NT2/D1 (cell line): ENCODE results near the gene CLMP.

ENCODE experiments used
- YY1 ChIP-seq: IDR thresholded peaks from 2 replicates; pipeline ENCODE4 v1.6.1; 2011; ENCODE audit not compliant: insufficient read length, insufficient read depth
- ZNF274 ChIP-seq: IDR thresholded peaks from 2 replicates; pipeline ENCODE4 v1.6.1; 2011; ENCODE audit warnings: mild to moderate bottlenecking, low read depth, low read length

DNA sequence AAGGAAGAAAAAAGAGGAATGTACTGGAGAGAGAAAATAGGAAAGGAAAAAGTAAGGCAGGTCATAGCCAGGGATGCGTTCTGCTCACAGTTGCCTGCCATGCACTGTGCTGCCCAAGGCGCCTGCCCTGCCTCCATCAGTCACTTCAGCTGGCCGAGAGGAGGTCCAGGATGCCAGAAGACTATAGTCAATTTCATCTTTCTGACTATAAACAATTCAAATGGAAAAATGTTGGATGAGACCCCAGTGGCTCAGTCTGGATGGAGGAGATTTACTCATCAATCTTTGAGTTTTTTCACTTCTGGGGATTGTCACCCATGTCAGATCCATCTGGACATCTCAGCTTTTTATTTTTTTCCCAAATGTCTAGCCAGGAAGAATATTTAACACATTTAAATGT is 36.7 kb upstream of the CLMP start:
- TF ChIP-seq YY1 (no peak), ZNF274 (no peak)
